ENCODE data around the gene PALMD.

PALMD gene

DNA sequence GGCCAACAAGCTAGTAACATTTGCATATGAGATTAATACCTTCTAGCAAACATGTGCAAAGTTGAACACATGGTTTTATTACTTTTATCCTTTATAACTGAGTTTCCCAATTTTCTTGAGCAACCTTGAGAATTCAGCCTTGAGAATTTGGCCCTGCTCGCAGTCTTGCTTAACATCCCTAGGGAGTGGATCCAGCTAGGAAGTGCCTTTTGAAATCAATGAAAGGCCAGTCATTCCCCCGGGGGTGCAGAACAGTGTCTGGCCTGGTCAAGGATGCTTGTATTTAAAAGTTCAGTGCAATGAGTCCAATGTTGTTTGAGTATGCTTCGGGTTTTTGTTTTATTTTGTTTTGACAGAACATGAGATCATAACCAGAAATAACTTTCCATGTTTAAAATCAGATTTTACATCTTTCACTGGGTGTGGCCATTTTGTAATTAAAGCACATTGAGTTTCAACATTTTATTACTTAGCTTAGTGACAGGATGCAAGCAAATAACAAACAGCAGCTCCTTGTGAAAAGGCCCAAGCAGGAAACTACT is 16.7 kb downstream of the PALMD start:
- DNase-seq, result no peak

- DNase-seq, result no peak
Observed at GRCh38 chr1:99663501-99663900, 17.6 kb downstream of the PALMD start.

- DNase-seq, result no peak
Observed at GRCh38 chr1:99665212-99665611, 19.3 kb downstream of the PALMD start.

DNA sequence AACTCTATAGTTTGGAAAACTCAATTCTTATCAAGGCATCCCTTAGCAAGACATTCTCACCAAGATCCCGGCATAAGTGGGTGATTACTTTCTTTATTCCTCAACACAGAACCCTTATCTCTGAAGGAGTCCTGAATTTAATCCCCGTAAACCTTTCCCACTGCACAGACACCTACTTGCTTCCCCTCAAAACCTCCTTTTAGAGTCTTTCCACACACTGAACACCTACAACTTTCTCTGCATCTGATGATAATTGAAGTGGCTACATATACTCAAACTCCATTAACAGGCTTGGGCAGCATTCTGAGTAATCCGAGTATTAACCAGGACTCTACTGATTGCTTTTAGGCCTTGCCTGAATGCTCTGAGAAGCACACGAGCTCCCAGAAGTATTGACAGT is 23.5 kb downstream of the PALMD start:
- DNase-seq, result no peak

DNA sequence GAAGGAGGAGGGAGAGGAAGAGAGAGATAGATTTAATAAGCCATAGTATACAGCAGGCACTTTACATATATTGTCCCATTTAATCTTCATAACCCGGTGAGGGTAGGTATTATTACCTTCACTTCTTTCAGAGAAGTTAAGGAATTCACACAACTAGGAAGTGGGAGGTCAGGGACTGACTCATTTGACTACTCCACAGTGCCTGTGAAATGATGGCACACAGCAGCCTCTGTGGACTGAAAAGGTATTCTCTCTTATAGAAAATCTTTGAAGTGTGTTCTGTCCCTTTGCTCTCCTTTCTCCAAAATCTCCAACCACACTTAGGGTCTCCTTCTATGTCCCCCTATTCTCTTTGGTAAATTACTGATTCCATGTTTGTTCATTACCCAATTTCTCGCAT is 23.9 kb downstream of the PALMD start:
- no peak for DNase-seq

DNA sequence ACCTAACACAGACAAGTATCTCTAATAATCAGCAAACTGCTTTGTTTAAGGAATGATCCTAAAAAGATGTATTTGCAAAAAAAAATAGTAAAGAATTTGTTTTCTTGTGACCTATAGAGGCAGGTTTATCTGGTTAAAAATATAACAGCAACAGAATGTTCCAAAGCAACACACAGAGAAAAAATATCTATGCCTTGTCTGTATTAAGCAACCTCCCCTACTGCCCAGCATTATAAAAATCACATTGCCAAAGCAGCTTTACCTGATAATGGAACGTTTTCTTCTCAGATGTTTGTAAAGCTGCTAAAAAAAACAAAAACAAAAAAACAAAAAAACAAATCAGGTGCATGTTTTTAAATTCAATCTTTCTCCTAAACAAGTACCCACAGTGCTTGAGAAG is 24.7 kb downstream of the PALMD start:
- no peak for DNase-seq

- DNase-seq, result no peak
Observed at GRCh38 chr1:99672038-99672437, 26.1 kb downstream of the PALMD start.

GRCh38 chr1:99672530-99673213 is 26.8 kb downstream of the PALMD start:
- DNase-seq, result no peak

DNA sequence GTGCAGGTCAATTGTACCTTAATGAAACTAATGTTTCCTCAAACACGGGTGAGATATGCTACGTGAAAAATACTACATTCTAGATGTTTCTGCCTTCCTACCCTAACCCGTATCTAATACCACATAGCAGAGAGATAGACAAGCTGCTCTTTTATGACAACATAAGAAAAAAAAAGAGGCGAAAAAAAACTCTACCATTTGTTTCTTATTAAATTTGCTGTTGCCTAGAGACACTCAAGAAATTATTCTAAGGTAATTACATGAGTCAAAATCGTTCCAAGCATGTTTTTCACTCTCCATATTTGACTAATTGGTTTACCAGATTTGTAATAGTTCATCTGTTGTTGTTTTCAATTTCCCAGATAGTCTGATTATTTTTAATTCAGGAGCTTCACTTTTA is 27.4 kb downstream of the PALMD start:
- DNase-seq, result no peak

- DNase-seq, result no peak
Observed at GRCh38 chr1:99674115-99675064, 28.5 kb downstream of the PALMD start.

- DNase-seq, result no peak
Observed at GRCh38 chr1:99675292-99675691, 29.4 kb downstream of the PALMD start.

DNA sequence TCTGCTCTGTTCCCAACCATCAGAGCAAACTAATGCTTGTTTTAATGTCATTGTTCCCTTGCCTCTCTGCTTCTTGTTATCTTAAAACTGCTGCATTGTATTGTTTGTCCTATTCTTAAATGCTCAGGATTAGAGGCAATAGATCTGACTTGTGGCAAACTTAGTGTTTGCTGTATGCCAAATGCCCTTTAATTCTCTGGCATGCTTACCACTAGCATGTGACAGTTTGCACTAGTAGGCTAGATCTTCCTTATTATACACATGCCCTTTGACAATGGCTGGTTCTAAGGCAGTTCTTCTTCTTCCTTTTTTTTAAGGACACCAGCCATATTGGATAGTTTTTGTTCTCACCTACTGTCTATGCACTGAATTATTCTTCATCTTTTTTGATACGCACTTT is 30.1 kb downstream of the PALMD start:
- no peak for DNase-seq

DNA sequence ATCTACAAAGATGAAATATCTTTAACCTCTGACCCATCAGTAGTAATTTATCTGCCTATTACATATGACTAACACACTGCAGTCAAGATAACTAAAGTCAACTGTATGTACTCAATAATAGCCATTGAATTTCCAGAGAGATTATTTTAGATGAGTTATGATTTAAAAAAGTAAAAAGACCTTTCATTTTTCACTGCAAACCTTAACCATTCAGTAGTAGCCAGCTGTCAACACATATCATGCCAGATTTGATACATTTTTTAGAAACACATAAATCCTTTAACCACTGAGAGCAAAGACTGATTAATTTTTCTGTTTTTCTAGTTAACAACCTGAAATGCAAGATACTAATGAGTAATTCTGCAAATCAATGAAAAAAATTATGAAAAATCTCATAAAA is 31.0 kb downstream of the PALMD start:
- no peak for DNase-seq

DNA sequence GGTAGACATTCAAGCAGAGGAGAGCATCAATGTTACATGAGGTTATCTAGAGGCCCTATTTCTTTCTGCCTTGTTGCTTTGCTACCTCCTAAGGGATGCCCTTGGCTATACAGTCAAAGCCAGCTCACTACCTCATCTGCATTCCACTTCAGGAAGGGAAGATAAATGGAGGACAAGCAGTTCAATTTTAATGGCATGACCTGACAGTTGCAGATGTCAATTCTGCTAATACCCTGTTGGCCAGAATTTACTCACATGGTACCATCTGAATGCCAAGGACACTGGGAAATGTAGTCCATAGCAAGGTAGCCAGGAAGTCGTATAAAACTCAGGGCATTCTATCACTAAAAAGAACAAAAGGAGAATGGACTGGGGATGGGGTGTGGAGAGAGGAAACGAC is 31.5 kb downstream of the PALMD start:
- DNase-seq, result no peak

DNA sequence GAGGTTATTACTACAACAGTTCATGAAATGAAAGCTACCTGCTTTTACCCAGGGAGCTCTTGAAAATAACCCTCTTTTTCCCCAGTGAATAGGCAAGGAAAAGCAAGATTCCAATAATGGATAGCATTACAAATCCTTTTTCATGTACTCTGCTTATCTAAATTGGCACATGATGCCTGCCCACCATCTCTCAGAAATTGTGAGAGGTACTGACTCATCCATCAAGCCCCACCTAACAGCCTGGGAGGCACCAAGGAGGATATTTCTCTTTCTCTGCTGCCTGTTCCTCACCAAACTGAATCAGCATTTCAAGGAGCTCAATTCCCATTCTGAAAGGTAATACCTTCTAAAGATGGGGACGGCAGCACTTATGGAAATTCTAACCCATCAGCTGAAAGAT is 34.4 kb downstream of the PALMD start:
- DNase-seq, result no peak

GRCh38 chr1:99681583-99681982 is 35.7 kb downstream of the PALMD start:
- no peak for DNase-seq

GRCh38 chr1:99682291-99682751 is 36.4 kb downstream of the PALMD start:
- DNase-seq, result no peak

DNA sequence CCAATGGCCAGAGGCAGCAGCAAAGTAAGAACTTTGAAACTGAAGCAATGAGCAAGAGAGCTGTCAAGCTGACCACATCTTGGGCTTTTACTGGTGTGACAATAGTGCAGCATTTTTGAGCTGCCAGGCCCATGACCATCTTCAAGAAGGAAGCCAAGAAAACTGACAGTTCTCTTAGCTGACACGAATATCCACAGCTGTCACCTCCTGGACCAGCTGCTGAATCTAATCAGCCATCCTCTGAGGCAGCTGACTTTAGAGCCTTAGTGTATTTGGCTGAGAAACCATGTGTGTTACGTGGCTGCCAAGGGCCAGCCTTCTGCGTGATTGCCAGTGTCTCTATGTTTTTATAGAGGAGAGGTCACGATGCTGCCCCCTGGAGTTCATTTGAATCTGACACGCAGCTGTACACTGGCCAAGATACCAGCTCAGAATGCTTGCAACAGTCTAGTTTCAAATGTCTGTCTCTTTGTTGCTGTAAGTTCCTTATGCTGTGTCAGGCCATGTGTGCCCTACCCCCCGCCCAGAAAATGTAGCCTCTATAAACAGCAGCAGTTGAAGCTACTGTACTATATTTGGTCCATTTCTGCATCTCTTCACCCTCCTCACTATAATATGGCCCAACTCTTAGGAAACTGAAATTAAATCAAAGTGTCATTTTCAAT is 39.7 kb downstream of the PALMD start:
- peak; percentile 32 for DNase-seq

- DNase-seq, result no peak
Observed at GRCh38 chr1:99691175-99691574, 45.3 kb downstream of the PALMD start.

GRCh38 chr1:99696616-99697015 is 50.7 kb downstream of the PALMD start:
- no peak for DNase-seq

DNA sequence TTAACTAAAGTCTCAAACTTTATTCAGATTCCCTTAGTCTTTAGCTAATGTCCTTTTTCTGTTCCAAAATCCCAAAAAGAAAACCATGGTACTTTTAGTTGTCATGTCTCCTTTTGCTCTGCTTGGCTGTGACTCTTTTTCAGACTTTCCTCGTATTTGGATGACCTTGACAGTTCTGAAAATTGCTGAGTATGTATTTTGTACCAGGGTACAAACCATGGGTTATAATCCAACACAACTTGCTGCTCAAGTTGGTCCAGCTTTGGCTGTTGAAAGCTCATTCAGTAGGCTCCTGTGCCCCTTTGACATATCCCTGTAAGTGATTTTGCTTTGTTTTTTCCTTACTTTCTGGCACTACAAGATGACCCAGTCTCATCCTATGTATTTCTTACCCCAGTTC is 51.7 kb downstream of the PALMD start:
- DNase-seq, result no peak

DNA sequence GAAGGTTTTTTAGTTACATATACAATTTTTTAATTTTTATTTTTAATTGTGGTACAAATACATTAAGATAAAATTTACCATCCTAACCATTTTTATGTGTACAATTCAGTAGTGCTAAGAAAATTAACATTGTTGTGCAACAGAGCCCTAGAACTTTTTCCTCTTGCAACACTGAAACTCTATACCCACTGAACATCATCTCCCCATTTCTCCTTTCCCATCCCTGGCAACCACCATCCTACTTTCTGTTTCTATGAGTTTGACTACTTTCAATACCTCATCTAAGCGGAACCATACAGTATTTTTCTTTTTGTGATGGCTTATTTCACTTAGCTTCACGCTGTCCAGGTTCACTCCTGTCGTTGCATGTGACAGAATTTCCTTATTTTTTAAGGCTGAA is 54.1 kb downstream of the PALMD start:
- DNase-seq, result no peak

- DNase-seq, result no peak
Observed at GRCh38 chr1:99702221-99702620, 56.3 kb downstream of the PALMD start.
